ENCODE measurements around the gene SIK3. TPM values are rescaled to one million over a fixed set of nuclear protein-coding genes. Genes with fewer than 3 reads are reported as not detected.

The SIK3 gene
- total and polyA plus RNA-seq, 3 experiments from 2014 or later: 33.9 to 48.7 (median 42.8) TPM

GRCh38 chr11:116984186-116984585 lies 114.0 kb downstream of the SIK3 start:
- no peak overlapping the region for H3K27ac ChIP-seq (ENCODE audit: low read depth, low read length)
- H3K4me1 ChIP-seq (ENCODE audit: insufficient read depth, low read length): peaks cover 41% of the 10 kb centered on the region
- Mint-ChIP-seq H3K9me3 (no peaks in the 10 kb centered on the region), H3K27me3 (no peaks in the 10 kb centered on the region), H3K36me3 (peaks cover 0 to 14% (median 1%) of the 10 kb centered on the region in 3 donors), H3K27ac (peak overlapping the region in 3 of 8 donors; percentile 22 to 64 (median 64)), H3K4me1 (peaks cover 76 to 84% (median 83%) of the 10 kb centered on the region in 3 donors), H3K4me3 (no peak overlapping the region)
- H3K4me3 ChIP-seq (ENCODE audit: low read length): no peak overlapping the region
- H3K27me3 ChIP-seq (ENCODE audit: insufficient read depth, low read length, poor library complexity, severe bottlenecking): no peaks in the 10 kb centered on the region
- POLR2A ChIA-PET: no interaction called here
- H3K36me3 ChIP-seq (ENCODE audit: insufficient read depth, low read length): no peaks in the 10 kb centered on the region
- no peak for DNase-seq
- no peaks in the 10 kb centered on the region for H3K9me3 ChIP-seq (ENCODE audit: low read length)
- CTCF ChIA-PET: interaction anchor here (0.6 kb wide), 2 partner anchors 14 to 51 kb away, joined by 3 read pairs; no protein-coding TSS in a partner anchor

DNA sequence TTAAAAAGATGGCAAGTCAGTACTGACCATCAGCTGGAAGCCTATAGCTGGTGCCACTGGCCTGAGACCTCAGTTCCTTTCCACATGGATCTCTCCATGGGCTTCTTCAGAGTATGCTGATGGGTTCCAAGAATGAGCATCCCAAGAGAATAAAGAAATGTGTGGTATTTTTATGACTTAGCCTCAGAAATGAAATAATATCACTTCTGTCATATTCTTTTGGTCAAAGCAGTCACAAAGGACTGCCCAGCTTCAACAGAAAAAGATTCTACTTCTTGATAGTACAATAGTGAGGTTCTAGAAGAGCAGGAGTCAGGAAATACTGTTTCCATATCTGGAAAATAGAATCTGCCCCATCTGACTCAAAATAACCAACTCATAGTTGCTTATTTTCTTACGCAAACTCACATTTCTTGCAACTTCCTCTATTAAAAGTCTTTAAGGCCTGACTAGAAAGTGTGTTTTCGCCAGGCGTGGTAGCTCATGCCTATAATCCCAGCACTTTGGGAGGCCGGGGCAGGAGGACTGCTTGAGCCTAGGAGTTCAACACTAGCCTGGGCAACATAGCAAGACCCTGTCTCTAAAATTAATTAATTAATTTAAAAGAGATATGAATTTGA lies 116.9 kb downstream of the SIK3 start:
- peak overlapping the region in 2 of 7 donors; percentile 19 to 78 for H3K4me3 Mint-ChIP-seq
- ChIA-PET CTCF (no interaction called here), POLR2A (no interaction called here)
- H3K36me3 Mint-ChIP-seq: peaks cover 0 to 12% (median 3%) of the 10 kb centered on the region in 3 donors
- Histone ChIP-seq H3K4me1 (ENCODE audit: insufficient read depth, low read length) (peaks cover 26% of the 10 kb centered on the region), H3K9me3 (ENCODE audit: low read length) (no peaks in the 10 kb centered on the region), H3K4me3 (ENCODE audit: low read length) (no peak overlapping the region), H3K27me3 (ENCODE audit: insufficient read depth, low read length, poor library complexity, severe bottlenecking) (no peaks in the 10 kb centered on the region), H3K36me3 (ENCODE audit: insufficient read depth, low read length) (no peaks in the 10 kb centered on the region), H3K27ac (ENCODE audit: low read depth, low read length) (no peak overlapping the region)
- no peak for DNase-seq
- H3K9me3 Mint-ChIP-seq: no peaks in the 10 kb centered on the region
- H3K27ac Mint-ChIP-seq: peak overlapping the region in 5 of 8 donors; percentile 17 to 91 (median 88)
- peaks cover 71 to 77% (median 74%) of the 10 kb centered on the region in 3 donors for H3K4me1 Mint-ChIP-seq
- H3K27me3 Mint-ChIP-seq: no peaks in the 10 kb centered on the region

DNA sequence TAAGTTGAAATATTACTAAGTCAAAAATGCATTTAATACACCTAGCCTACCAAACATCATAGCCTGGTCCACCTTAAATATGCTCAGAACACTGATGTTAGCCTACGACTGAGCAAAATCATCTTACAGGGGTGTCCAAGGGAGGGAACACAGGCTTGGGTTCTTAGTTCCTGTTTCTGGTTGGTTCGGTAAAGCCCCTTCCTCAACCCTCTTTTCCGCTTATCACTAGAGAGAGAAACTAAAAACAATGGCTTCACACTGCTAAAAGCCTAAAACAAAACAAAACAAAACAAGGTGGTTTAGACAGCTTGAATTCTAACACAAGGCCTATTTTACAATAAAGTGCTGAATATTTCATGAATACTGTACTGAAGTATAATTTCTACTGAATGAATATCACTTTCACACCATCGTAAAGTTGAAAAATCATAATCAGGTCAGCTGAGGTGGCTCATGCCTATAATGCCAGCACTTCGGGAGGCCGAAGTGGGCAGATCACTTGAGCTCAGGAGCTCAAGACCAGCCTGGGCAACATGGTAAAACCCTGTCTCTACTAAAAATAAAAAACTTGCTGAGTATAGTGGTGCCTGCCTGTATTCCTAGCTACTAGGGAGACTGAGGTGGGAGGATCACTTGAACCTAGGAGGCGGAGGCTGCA lies 118.0 kb downstream of the SIK3 start:
- Histone ChIP-seq H3K4me1 (ENCODE audit: insufficient read depth, low read length) (peaks cover 21% of the 10 kb centered on the region), H3K27me3 (ENCODE audit: insufficient read depth, low read length, poor library complexity, severe bottlenecking) (no peaks in the 10 kb centered on the region), H3K27ac (ENCODE audit: low read depth, low read length) (no peak overlapping the region), H3K4me3 (ENCODE audit: low read length) (no peak overlapping the region), H3K36me3 (ENCODE audit: insufficient read depth, low read length) (no peaks in the 10 kb centered on the region), H3K9me3 (ENCODE audit: low read length) (no peaks in the 10 kb centered on the region)
- DNase-seq: peak in 1 of 5 donors; percentile 61
- H3K27ac Mint-ChIP-seq: peak overlapping the region; percentile 47 to 94 (median 90)
- ChIA-PET POLR2A (no interaction called here), CTCF (no interaction called here)
- no peaks in the 10 kb centered on the region for H3K27me3 Mint-ChIP-seq
- H3K36me3 Mint-ChIP-seq: peaks cover 0 to 16% (median 4%) of the 10 kb centered on the region in 3 donors
- no peaks in the 10 kb centered on the region for H3K9me3 Mint-ChIP-seq
- peaks cover 63 to 76% (median 67%) of the 10 kb centered on the region in 3 donors for H3K4me1 Mint-ChIP-seq
- peak overlapping the region; percentile 20 to 78 (median 61) for H3K4me3 Mint-ChIP-seq

DNA sequence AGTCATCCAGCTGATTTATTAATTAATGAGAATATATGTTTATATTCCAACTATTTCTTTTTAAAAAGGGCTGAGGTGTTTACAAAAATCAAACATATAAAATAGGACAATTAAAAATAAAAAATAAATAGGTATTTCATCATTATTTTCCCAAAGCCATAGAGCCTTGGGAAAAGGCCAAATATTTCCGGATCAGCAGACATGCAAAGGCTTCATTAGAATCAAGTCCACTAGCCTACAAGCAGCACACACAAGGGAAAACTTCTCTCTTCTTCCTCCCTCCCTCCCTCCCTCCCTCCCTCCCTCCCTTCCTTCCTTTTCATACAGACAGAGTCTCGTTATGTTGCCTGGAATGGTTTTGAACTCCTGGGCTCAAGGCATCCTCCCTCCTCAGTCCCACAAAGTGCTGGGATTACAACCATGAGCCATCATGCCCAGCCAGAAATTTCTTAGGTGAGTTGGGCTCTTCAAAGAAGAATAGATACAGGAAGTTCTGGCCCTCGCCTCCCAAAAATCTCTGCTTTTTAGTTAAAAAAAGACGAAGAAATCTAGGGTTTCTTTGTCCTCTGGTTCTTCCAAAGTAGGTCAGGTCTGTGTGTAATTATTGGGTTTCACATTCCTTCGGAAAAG lies 121.2 kb downstream of the SIK3 start:
- peaks cover 21% of the 10 kb centered on the region for H3K4me1 ChIP-seq (ENCODE audit: insufficient read depth, low read length)
- no peak for DNase-seq
- Mint-ChIP-seq H3K27ac (peak overlapping the region in 3 of 8 donors; percentile 17 to 88 (median 83)), H3K9me3 (no peaks in the 10 kb centered on the region), H3K4me1 (peaks cover 62 to 84% (median 76%) of the 10 kb centered on the region in 3 donors), H3K27me3 (no peaks in the 10 kb centered on the region), H3K36me3 (peaks cover 0 to 14% (median 6%) of the 10 kb centered on the region in 3 donors), H3K4me3 (peak overlapping the region in 1 of 7 donors; percentile 36)
- no peaks in the 10 kb centered on the region for H3K9me3 ChIP-seq (ENCODE audit: low read length)
- POLR2A ChIA-PET: no interaction called here
- no peaks in the 10 kb centered on the region for H3K27me3 ChIP-seq (ENCODE audit: insufficient read depth, low read length, poor library complexity, severe bottlenecking)
- no peaks in the 10 kb centered on the region for H3K36me3 ChIP-seq (ENCODE audit: insufficient read depth, low read length)
- CTCF ChIA-PET: no interaction called here
- H3K27ac ChIP-seq (ENCODE audit: low read depth, low read length): no peak overlapping the region
- no peak overlapping the region for H3K4me3 ChIP-seq (ENCODE audit: low read length)

DNA sequence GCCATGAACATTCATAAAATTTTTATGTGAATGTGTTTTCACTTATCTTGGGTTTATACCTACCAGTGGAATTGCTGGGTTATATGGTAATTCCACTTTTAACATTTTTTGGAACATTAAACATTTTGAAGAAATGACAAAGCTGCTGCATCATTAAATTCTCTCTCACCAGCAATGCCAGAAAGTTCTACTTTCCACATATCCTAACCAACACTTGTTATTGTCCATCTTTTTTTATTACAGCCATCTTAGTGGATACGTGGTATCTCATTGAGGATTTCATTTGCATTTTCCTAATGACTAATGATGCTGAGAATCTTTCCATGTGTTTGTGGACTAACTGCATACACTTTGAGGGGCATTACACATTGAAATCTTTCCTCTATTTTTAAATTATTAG lies 122.6 kb downstream of the SIK3 start:
- Histone ChIP-seq H3K27ac (ENCODE audit: low read depth, low read length) (no peak overlapping the region), H3K36me3 (ENCODE audit: insufficient read depth, low read length) (no peaks in the 10 kb centered on the region), H3K27me3 (ENCODE audit: insufficient read depth, low read length, poor library complexity, severe bottlenecking) (no peaks in the 10 kb centered on the region), H3K9me3 (ENCODE audit: low read length) (no peaks in the 10 kb centered on the region), H3K4me1 (ENCODE audit: insufficient read depth, low read length) (peaks cover 9% of the 10 kb centered on the region), H3K4me3 (ENCODE audit: low read length) (no peak overlapping the region)
- H3K27me3 Mint-ChIP-seq: no peaks in the 10 kb centered on the region
- DNase-seq: no peak
- peaks cover 0 to 12% (median 6%) of the 10 kb centered on the region in 3 donors for H3K36me3 Mint-ChIP-seq
- H3K4me3 Mint-ChIP-seq: no peak overlapping the region
- peaks cover 56 to 80% (median 69%) of the 10 kb centered on the region in 3 donors for H3K4me1 Mint-ChIP-seq
- no peaks in the 10 kb centered on the region for H3K9me3 Mint-ChIP-seq
- POLR2A ChIA-PET: no interaction called here
- no peak overlapping the region for H3K27ac Mint-ChIP-seq
- CTCF ChIA-PET: no interaction called here

DNA sequence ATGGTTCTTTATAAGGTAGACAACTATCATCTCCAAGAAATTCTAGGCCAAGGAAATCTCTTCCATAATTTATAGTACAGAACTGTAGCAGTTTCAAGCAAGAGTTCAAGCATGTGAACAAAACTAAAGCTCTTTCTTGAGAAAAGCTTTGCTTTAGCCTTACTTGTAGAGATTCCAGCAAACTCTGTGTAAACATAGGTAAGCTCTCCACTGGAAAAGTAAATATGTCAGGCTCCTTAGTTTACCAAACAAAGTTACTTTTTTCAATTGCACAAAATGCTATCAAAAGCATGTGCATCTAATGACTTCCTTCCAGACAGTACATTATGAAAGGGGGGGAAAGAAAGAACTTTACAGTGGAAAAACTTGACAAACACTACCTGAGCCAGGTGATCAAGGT lies 125.0 kb downstream of the SIK3 start:
- Mint-ChIP-seq H3K4me1 (peaks cover 51 to 76% (median 60%) of the 10 kb centered on the region in 3 donors), H3K27ac (peak overlapping the region in 4 of 8 donors; percentile 21 to 42 (median 32)), H3K27me3 (no peaks in the 10 kb centered on the region), H3K36me3 (peaks cover 0 to 12% (median 6%) of the 10 kb centered on the region in 3 donors), H3K4me3 (no peak overlapping the region), H3K9me3 (no peaks in the 10 kb centered on the region)
- POLR2A ChIA-PET: no interaction called here
- CTCF ChIA-PET: interaction anchor here (0.9 kb wide), 1 partner anchor 14 kb away, joined by 3 read pairs; no protein-coding TSS in a partner anchor
- no peaks in the 10 kb centered on the region for H3K4me1 ChIP-seq (ENCODE audit: insufficient read depth, low read length)
- H3K36me3 ChIP-seq (ENCODE audit: insufficient read depth, low read length): no peaks in the 10 kb centered on the region
- H3K27ac ChIP-seq (ENCODE audit: low read depth, low read length): no peak overlapping the region
- H3K27me3 ChIP-seq (ENCODE audit: insufficient read depth, low read length, poor library complexity, severe bottlenecking): no peaks in the 10 kb centered on the region
- no peak for DNase-seq
- H3K4me3 ChIP-seq (ENCODE audit: low read length): no peak overlapping the region
- no peaks in the 10 kb centered on the region for H3K9me3 ChIP-seq (ENCODE audit: low read length)

DNA sequence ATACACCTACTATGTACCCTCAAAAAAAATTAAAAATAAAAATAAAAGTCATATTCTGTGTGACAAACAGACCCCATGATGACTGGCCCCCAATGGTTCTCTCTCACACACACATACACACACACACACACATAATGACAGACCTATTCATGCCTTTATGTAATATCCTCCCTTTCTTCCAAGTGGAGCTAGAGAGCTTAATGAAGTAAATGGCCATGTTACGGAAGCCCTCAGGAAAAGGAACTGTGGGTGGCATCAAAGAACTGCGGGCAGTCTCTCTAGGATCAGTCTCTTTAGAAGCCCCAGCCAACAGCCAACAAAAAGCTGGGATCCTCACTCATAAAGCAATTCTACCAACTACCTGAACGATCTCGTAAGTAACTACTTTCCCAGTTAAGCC lies 125.5 kb downstream of the SIK3 start:
- H3K4me1 ChIP-seq (ENCODE audit: insufficient read depth, low read length): no peaks in the 10 kb centered on the region
- CTCF ChIA-PET: interaction anchor here (0.9 to 1.3 kb wide), 2 partner anchors 11 to 14 kb away, joined by 3 read pairs; no protein-coding TSS in a partner anchor
- POLR2A ChIA-PET: no interaction called here
- DNase-seq: no peak
- H3K4me3 ChIP-seq (ENCODE audit: low read length): no peak overlapping the region
- H3K27me3 ChIP-seq (ENCODE audit: insufficient read depth, low read length, poor library complexity, severe bottlenecking): no peaks in the 10 kb centered on the region
- no peaks in the 10 kb centered on the region for H3K9me3 Mint-ChIP-seq
- peak overlapping the region in 3 of 8 donors; percentile 48 to 56 (median 50) for H3K27ac Mint-ChIP-seq
- H3K4me1 Mint-ChIP-seq: peaks cover 51 to 76% (median 57%) of the 10 kb centered on the region in 3 donors
- H3K27me3 Mint-ChIP-seq: no peaks in the 10 kb centered on the region
- H3K36me3 Mint-ChIP-seq: peaks cover 0 to 10% (median 6%) of the 10 kb centered on the region in 3 donors
- H3K27ac ChIP-seq (ENCODE audit: low read depth, low read length): no peak overlapping the region
- no peak overlapping the region for H3K4me3 Mint-ChIP-seq
- no peaks in the 10 kb centered on the region for H3K9me3 ChIP-seq (ENCODE audit: low read length)
- H3K36me3 ChIP-seq (ENCODE audit: insufficient read depth, low read length): no peaks in the 10 kb centered on the region

All from CD8-positive, alpha-beta memory T cell (primary cell).